ENCODE data around the gene ST8SIA1.

Gene ST8SIA1

GRCh38 chr12:22282283-22282682 is 52.2 kb downstream of the ST8SIA1 start:
- TF ChIP-seq REST (IDR thresholded peaks at IDR 0.05; ENCODE audit: insufficient replicate concordance, low read depth) (no peak), GABPA (IDR thresholded peaks at IDR 0.05; ENCODE audit: low read depth) (no peak), SPI1 (IDR thresholded peaks at IDR 0.05; ENCODE audit: borderline replicate concordance, low read depth) (no peak), POLR2AphosphoS5 (IDR thresholded peaks at IDR 0.05; ENCODE audit: low read depth) (no peak), CTCF (IDR thresholded peaks at IDR 0.05; ENCODE audit: insufficient read depth, low read length) (no peak)
- no peak for DNase-seq (ENCODE audit: low read depth in 1 of 2, low spot score in 1 of 2)
- no peaks in the 10 kb centered on the region for H3K27me3 ChIP-seq (ENCODE audit: insufficient read depth, poor library complexity, severe bottlenecking)
- H3K27ac ChIP-seq (replicated peaks) = no peak overlapping the region
- no peak overlapping the region for H3K4me3 ChIP-seq (replicated peaks; ENCODE audit: insufficient read depth, low read length)

- Histone ChIP-seq H3K27ac (replicated peaks) (no peak overlapping the region), H3K4me3 (replicated peaks; ENCODE audit: insufficient read depth, low read length) (no peak overlapping the region), H3K27me3 (ENCODE audit: insufficient read depth, poor library complexity, severe bottlenecking) (no peaks in the 10 kb centered on the region)
- DNase-seq (ENCODE audit: low read depth in 1 of 2, low spot score in 1 of 2) = no peak
- no peak for TF ChIP-seq POLR2AphosphoS5 (IDR thresholded peaks at IDR 0.05; ENCODE audit: low read depth)
- no peak for TF ChIP-seq REST (IDR thresholded peaks at IDR 0.05; ENCODE audit: insufficient replicate concordance, low read depth)
- TF ChIP-seq SPI1 (IDR thresholded peaks at IDR 0.05; ENCODE audit: borderline replicate concordance, low read depth) = no peak
- no peak for TF ChIP-seq CTCF (IDR thresholded peaks at IDR 0.05; ENCODE audit: insufficient read depth, low read length)
- no peak for TF ChIP-seq GABPA (IDR thresholded peaks at IDR 0.05; ENCODE audit: low read depth)
Observed at GRCh38 chr12:22276867-22277266, 57.6 kb downstream of the ST8SIA1 start.

GRCh38 chr12:22276313-22276712 is 58.2 kb downstream of the ST8SIA1 start:
- H3K27ac ChIP-seq (replicated peaks) = no peak overlapping the region
- DNase-seq (ENCODE audit: low read depth in 1 of 2, low spot score in 1 of 2) = no peak
- H3K27me3 ChIP-seq (ENCODE audit: insufficient read depth, poor library complexity, severe bottlenecking) = no peaks in the 10 kb centered on the region
- TF ChIP-seq CTCF (IDR thresholded peaks at IDR 0.05; ENCODE audit: insufficient read depth, low read length) (no peak), SPI1 (IDR thresholded peaks at IDR 0.05; ENCODE audit: borderline replicate concordance, low read depth) (no peak), REST (IDR thresholded peaks at IDR 0.05; ENCODE audit: insufficient replicate concordance, low read depth) (no peak), POLR2AphosphoS5 (IDR thresholded peaks at IDR 0.05; ENCODE audit: low read depth) (no peak), GABPA (IDR thresholded peaks at IDR 0.05; ENCODE audit: low read depth) (no peak)
- H3K4me3 ChIP-seq (replicated peaks; ENCODE audit: insufficient read depth, low read length) = no peak overlapping the region

All from HL-60 (cell line).